Measurements from ENCODE around the gene GRHL1. TPM values are rescaled to one million over a fixed set of nuclear protein-coding genes. Genes with fewer than 3 reads are reported as not detected.

Gene GRHL1
- total and polyA plus RNA-seq, 2 of the 8 experiments (the other 6 are each of a cell fraction or from before 2014, with no cell fraction given) = 1.3 to 3.6 TPM

- Histone ChIP-seq H3K27me3 (replicated peaks in 1 of 4; ENCODE audit: control insufficient read depth in 3 of 4, extremely low read depth in 1 of 4, insufficient read depth in 3 of 4, low read length in 3 of 4) (no peaks in the 10 kb centered on the region), H4K20me1 (replicated peaks in 1 of 2; ENCODE audit: control insufficient read depth in 1 of 2, insufficient read depth in 2 of 2, low read length in 2 of 2) (no peaks in the 10 kb centered on the region), H2AFZ (ENCODE audit: low read length) (no peak overlapping the region), H3K79me2 (ENCODE audit: control insufficient read depth in 1 of 2, insufficient read depth in 2 of 2, low read length in 2 of 2) (no peaks in the 10 kb centered on the region), H3K4me1 (replicated peaks in 1 of 4; ENCODE audit: control insufficient read depth in 3 of 4, insufficient read depth in 4 of 4, low read length in 3 of 4) (no peaks in the 10 kb centered on the region; a peak in 1 of 7 replicates), H3K9ac (replicated peaks in 1 of 4; ENCODE audit: extremely low read depth in 1 of 4, low read depth in 3 of 4, low read length in 3 of 4) (no peak overlapping the region), H3K79me1 (ENCODE audit: low read depth, low read length) (no peaks in the 10 kb centered on the region), H3K4me3 (ENCODE audit: extremely low read depth in 1 of 4, insufficient read depth in 2 of 4, low read depth in 3 of 4, low read length in 4 of 4) (no peak overlapping the region), H3K56ac (replicated peaks; ENCODE audit: insufficient read length, low read depth, low read length) (no peak overlapping the region), H3K18ac (ENCODE audit: extremely low read depth, low read length) (no peak overlapping the region), H2BK15ac (ENCODE audit: low read length) (no peak overlapping the region), H2AK5ac (ENCODE audit: low read depth, low read length) (no peak overlapping the region), H4K5ac (ENCODE audit: insufficient read length, low read depth, low read length) (no peak overlapping the region), H2BK12ac (ENCODE audit: low read depth, low read length) (no peak overlapping the region), H3K23me2 (ENCODE audit: low read depth, low read length) (no peaks in the 10 kb centered on the region), H3K9me3 (ENCODE audit: insufficient read depth in 2 of 2, low read depth in 1 of 2, low read length in 1 of 2) (no peaks in the 10 kb centered on the region), H4K91ac (replicated peaks; ENCODE audit: insufficient read length, low read length) (no peak overlapping the region), H2BK5ac (ENCODE audit: low read depth, low read length) (no peak overlapping the region), H3K27ac (ENCODE audit: low read depth, low read length) (no peak overlapping the region), H2BK120ac (replicated peaks; ENCODE audit: low read depth, low read length) (no peak overlapping the region), H4K8ac (ENCODE audit: extremely low read depth, insufficient read depth, low read length) (no peak overlapping the region), H3K23ac (ENCODE audit: insufficient read length) (no peak overlapping the region), H2BK20ac (ENCODE audit: low read length) (no peak overlapping the region), H3K36me3 (ENCODE audit: control insufficient read depth in 2 of 4, insufficient read depth in 4 of 4, low read length in 3 of 4) (peaks cover 0 to 12% (median 3%) of the 10 kb centered on the region in 4 experiments; a peak in 4 of 8 replicates), H3K4ac (replicated peaks; ENCODE audit: insufficient read length, low read depth, low read length) (no peak overlapping the region), H3K14ac (ENCODE audit: insufficient read length) (no peak overlapping the region), H3K4me2 (ENCODE audit: insufficient read depth in 1 of 2, low read depth in 2 of 2, low read length in 2 of 2) (no peak overlapping the region)
- 92% methylated on average over 1 of the region's 1 CpG; no CpG with 5 or more reads in 1 of the 2 experiments for WGBS, 2 experiments (ENCODE audit: extremely low coverage in 1 of 2, insufficient coverage in 1 of 2, insufficient read length in 1 of 2, insufficient replicate concordance in 2 of 2, low coverage in 1 of 2, low lambda C conversion rate in 2 of 2, missing lambda C conversion rate in 1 of 2)
- no peak for DNase-seq (ENCODE audit: low read depth in 1 of 2, low spot score in 2 of 2)
- FAIRE-seq = no peak
- CTCF ChIA-PET (ENCODE audit: partially characterized antibody) = interaction anchor here (0.5 to 1.7 kb wide), 3 partner anchors 13 to 23 kb away, joined by 3 to 6 read pairs (median 3); no protein-coding TSS in a partner anchor
- POLR2A ChIA-PET (ENCODE audit: partially characterized antibody) = interaction anchor here (1.1 kb wide), 1 partner anchor 11 kb away, joined by 4 read pairs; no protein-coding TSS in a partner anchor
- TF ChIP-seq SIX5 (IDR thresholded peaks at IDR 0.05; ENCODE audit: low read depth, low read length) (no peak), E2F6 (IDR thresholded peaks at IDR 0.05) (no peak), SRF (IDR thresholded peaks at IDR 0.05; ENCODE audit: low read depth, low read length) (no peak), GABPA (IDR thresholded peaks at IDR 0.05; ENCODE audit: borderline replicate concordance, insufficient read depth, low read length) (no peak)
Observed at GRCh38 chr2:9908639-9909038, 42.9 kb upstream of the GRHL1 start.

All from H1 (cell line).